Stimulated activated naive CD4-positive, alpha-beta T cell (primary cell): ENCODE results near the gene ABCC1.
"Not testable (repeated sequence)": the region's sequence is repeated elsewhere in the genome, so short reads cannot be mapped to it uniquely, and the experiment has no call there.

Experiments
- DNase-seq, 6 experiments: peaks; one replicate each; lab custom pipeline; 2025; lab: John Stamatoyannopoulos, UW

ABCC1 gene

GRCh38 chr16:16159662-16160061 lies 210.2 kb downstream of the ABCC1 start:
- DNase-seq, result no peak

DNA sequence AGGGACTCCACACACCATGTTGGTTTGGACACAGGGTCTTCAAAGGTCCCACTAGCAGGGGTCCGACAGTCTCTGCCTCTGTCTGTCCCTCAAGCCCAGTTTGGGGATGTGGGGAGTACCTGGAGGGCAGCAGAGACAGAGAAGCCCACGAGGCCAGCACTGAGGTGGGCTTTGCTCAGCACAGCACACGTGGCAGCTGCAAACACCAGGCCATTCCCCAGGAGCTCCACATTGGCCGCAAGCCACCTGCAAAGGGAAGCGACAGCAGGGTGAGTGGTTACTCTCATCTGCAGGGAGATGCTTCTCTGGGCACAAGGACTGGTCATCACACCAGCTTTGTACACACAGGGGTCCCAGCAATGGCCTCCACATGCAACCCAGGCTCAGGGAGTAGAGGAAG lies 211.9 kb downstream of the ABCC1 start:
- DNase-seq, result no peak

GRCh38 chr16:16161840-16162239 lies 212.4 kb downstream of the ABCC1 start:
- DNase-seq, result not testable (repeated sequence)

DNA sequence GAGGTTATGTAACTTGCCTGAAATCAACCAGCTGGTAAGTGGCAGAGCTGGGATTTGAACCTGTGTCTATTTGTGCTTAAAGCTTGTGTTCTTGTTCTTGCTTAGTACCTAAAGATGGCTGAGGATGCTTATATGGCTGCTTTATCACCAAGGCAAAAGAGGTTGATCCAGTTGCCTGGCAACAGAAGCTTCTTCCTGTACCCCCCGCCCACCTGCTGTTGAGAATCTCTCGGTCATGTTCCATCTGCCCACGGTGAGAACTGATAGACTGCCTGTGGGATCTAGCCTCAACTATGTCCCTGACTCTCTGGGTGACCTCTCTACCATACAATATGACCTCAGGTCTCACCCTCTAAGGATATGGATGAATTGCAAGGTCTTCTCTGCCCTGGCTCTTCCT lies 213.2 kb downstream of the ABCC1 start:
- no peak for DNase-seq

GRCh38 chr16:16163109-16163508 lies 213.7 kb downstream of the ABCC1 start:
- no peak for DNase-seq

DNA sequence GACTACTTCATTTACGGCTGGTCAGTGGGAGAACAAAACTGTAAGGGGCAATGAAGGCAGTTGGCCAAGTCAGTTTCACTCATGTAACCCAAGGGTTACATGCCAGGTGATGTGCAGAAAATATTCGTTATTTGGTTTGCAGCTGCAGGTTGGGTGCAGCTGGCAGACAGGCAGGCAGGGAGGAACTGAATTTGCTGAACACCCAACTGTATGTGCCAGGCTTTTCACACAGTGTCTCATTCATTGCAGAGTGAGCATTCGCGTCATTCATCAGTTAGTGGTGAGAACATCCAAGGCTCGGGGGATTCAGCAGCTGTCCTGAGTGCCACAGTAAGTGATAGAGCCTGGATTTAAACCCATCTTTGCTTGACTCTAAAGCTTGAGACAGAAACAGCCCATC lies 214.2 kb downstream of the ABCC1 start:
- no peak for DNase-seq

GRCh38 chr16:16164243-16164642 lies 214.8 kb downstream of the ABCC1 start:
- DNase-seq, result no peak

DNA sequence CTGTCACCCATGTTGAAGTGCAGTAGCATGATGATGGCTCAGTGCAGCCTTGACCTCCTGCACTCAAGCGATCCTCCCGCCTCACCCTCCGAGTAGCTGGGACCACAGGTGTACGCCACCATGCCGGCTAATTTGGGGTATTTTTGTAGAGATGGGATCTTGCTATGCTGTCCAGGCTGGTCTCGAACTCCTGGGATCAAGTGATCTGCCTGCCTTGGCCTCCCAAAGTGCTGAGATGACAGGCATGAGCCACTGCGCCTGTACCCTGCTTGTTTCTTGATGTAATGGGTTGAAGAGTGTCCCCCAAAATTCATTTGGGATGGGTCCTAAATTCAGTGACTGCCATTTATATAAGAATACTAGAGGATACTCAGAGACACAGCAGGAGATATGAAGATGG lies 216.7 kb downstream of the ABCC1 start:
- DNase-seq, result no peak

GRCh38 chr16:16166949-16167348 lies 217.5 kb downstream of the ABCC1 start:
- no peak for DNase-seq

DNA sequence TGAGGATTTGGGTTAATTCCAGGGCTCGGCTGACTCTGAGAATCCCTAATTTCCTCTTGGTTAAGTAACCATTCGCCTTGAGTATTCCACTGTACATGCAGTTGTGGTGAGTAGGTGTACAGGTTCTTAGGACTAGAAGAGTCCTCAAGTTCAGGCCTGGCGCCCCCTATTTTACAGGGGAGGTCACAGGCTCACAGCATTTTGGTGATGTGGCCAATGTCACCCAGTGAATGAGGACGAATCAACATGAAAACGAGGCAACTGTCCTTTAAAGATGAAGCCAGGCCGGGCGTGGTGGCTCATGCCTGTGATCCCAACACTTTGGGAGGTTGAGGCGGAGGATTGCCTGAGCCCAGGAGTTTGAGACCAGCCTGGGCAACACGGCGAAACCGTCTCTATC lies 218.5 kb downstream of the ABCC1 start:
- DNase-seq, result no peak

DNA sequence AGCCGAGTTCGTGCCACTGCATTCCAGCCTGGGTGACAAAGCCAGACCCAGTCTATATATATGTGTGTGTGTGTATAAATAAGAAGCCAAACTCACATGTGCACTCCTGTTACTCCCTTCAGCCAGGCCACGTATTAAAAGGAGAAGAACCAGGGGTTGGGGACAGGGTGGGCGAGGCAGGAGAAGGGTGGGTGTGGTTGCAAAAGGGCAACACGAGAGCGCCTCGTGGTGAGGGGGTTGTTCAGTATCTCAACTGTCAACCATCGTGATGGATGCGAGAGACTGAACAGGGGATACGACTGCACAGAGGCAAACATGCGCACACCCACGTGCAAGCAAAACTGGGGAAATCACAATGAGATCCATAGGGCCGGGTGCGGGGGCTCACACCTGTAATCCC lies 219.0 kb downstream of the ABCC1 start:
- no peak for DNase-seq

DNA sequence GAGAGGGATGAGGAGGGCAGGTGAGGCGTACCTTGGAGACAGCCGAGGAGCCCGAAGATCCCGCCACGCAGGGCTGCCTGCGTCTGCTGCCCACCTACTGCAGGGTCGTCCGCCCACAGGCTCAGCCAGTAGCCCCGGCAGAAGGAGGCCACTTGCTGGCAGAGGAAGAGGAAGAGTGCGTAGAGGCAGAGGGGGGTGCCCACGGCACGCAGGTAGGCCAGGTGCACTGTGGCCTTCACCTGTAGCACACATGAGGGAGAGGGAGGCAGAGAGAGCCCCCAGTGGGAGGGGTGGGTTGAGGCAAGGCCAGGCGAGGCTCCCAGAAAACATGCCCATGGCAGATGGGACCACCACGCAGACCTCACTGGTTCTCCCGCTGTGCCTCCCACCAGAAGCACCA lies 220.2 kb downstream of the ABCC1 start:
- DNase-seq, result no peak

- DNase-seq, result no peak
Measured at GRCh38 chr16:16171332-16171919, 222.0 kb downstream of the ABCC1 start.

GRCh38 chr16:16172991-16173390 lies 223.6 kb downstream of the ABCC1 start:
- DNase-seq, result no peak

DNA sequence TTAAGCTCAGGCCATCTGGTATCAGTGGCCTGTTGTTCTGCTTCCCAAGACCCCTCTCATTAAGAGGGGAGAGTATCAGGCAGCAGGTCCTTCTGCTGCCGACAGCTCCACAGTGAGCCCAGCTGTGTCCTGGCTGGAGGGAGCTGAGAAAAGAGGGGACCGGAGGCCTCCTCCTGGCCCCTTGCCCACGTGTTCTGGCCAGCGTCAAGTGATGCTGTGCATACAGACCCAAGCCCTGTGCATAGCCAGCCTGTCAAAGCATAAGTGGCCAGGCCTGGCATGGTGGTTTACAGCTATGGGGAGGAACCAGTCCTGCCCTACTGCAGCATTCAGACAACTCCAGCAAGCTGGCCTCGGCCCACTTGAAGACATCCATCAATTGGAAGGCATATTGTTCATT lies 225.9 kb downstream of the ABCC1 start:
- DNase-seq, result no peak

- DNase-seq, result no peak
Measured at GRCh38 chr16:16176328-16176727, 226.9 kb downstream of the ABCC1 start.

DNA sequence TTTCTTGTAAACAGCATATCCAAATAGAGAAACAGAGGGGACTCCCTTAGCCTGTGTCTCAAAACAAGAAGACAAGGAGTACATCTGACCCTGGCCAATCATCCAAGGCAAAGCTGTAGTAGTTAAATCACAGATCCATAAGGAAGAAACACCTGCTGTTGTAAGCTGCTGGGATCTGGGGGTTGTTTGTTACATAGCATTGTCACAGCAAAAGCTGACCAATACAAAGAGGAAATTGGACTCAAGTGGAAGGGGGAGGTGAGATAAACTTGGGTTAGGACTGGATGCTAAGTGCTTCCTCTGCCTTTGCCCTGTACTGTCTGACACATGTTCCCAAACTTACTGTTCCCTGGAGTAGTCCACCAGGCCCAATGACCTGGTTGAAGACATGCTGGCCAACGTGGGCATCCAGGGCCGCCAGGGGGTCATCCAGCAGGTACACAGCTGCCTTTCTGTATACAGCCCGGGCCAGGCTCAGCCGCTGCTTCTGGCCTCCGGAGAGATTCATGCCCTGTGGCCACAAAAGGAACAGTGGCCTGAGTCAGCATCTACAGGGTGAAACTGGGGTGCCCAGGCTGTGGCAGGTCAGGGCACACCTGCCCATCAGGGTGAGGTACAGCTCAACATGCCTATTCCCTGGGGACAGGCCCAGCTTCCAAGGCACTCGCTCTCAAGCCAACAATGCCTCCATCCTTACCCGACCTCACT lies 229.2 kb downstream of the ABCC1 start:
- no peak for DNase-seq

- not testable (repeated sequence) for DNase-seq
Measured at GRCh38 chr16:16181748-16182147, 232.3 kb downstream of the ABCC1 start.

GRCh38 chr16:16182918-16183317 lies 233.5 kb downstream of the ABCC1 start:
- no peak for DNase-seq

- no peak for DNase-seq
Measured at GRCh38 chr16:16183562-16183961, 234.1 kb downstream of the ABCC1 start.

GRCh38 chr16:16184594-16184993 lies 235.2 kb downstream of the ABCC1 start:
- no peak for DNase-seq

GRCh38 chr16:16185095-16185494 lies 235.7 kb downstream of the ABCC1 start:
- no peak for DNase-seq

- DNase-seq, result no peak
Measured at GRCh38 chr16:16186820-16187219, 237.4 kb downstream of the ABCC1 start.

DNA sequence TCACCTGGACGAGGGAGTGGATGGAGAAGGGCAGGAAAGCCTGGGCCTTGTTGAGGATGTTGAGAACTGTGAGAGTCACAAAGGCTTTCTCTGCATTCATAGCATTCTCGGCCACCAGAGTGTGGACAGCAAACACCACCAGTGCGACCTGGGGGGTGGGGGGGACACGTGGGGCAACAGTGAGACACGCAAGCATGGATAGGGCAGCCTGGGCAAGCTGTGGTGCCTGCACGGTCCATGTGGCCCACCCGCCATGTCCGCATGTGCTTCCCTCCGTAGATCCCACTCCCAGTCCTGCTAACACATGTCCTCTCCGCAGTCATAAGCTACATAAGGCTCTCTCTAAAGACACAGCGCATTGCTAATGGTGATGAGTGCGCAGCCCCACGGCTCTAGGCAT lies 239.4 kb downstream of the ABCC1 start:
- DNase-seq, result no peak
